ENCODE results near the gene CPT1B.

CPT1B gene

GRCh38 chr22:50584106-50585096 is 6.2 kb upstream of the CPT1B start:
- no peak for DNase-seq

DNA sequence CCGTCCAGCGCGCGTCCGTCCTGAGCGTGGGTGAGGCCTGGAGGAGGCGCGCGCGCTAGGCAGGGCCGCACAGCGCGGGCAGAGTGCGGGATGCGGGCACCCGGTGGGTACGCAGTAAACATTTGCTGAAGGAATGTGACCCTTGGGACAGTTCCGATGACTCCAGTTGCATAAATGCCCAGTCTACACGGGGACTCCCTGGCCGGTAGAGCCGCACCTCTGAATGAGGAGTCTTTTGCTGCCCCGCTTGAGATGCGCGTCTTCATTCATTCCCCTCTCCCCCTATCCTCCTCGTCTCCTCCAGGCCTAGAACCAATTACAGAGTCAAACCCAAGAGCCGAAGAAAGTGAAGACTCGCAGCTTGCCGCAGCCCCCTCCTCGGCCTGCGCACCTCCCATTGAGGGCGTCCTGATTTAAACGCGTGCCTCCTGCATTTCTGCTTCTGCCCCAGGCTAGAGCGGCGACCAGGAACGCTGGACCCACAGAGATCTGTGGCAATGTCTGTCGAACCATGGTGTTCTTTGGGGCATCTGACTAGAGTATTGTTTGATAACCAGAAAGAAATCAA is 5.2 kb upstream of the CPT1B start:
- DNase-seq, result no peak

DNA sequence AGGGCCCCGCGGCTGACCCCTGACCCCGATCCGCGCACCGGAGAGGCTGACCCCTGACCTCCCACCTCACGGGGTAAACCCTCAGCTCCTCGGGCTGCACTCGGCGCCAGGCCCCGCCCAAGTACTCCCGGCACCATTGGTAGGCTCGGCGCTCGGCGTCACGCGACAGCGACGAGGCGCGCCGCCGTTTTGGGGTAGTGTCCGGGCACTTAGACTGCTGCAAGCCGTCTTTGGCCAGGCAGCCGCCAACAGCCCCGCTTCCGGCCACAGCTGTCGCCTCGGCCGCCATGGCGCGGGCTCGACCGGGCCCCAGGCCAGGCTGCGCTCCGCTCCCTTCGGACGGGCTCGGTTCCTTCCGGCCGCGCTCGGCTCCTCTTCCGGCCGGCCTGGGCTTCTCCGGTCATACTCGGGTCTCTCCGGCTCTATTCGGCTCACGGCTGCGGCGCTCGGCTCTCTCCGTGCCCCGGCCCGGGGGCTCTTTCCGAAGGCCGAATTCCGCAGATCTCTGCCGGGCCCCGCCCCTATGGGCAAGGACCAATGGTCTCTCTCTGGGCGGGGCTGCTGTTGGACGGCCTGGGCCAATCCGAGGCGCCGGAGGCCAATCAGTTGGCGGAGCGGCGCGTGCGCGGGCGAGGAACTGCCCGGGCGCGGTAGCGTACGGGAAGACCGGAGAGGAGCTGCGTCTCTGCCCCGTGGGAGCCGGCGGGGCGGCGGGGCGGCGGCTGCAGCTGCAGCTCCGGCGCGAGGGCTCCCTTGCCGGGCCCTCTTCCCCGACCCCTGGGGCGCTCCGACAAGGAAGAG is 4.5 kb upstream of the CPT1B start, which contains the start of gene CHKB:
Gene CHKB, minus strand, starts transcription at position 357 of the 801 bp plus-strand sequence. Its CDS starts 68 bp downstream, at position 289.
- DNase-seq, result peak; percentile 98

DNA sequence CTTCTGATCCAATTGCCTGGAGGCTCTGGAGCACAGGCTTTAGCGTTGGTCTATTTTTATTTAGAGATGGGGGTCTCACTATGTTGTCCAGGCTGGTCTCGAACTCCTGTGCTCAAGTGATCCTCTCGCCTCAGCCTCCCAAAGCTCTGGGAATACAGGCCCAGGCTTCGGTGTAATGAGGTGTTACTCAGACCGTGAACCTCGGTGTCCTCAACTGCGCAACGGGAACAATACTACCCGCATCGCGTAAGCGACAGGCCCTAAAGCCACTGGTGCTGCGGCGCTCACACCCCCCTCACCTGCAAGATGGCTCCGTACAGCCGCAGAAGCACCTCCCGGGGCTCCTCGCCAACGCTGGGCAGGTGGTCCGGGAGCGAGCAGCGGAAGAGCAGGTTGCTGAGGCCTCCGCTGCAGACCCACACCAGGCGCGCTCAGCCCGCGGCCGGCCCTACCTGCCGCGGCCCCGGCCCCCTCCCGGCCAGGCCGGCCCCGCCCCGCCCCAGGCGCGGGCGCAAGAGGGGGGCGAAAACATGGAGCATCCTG is 3.8 kb upstream of the CPT1B start:
- no peak for DNase-seq

GRCh38 chr22:50581031-50581949 is 3.1 kb upstream of the CPT1B start:
- DNase-seq, result no peak

DNA sequence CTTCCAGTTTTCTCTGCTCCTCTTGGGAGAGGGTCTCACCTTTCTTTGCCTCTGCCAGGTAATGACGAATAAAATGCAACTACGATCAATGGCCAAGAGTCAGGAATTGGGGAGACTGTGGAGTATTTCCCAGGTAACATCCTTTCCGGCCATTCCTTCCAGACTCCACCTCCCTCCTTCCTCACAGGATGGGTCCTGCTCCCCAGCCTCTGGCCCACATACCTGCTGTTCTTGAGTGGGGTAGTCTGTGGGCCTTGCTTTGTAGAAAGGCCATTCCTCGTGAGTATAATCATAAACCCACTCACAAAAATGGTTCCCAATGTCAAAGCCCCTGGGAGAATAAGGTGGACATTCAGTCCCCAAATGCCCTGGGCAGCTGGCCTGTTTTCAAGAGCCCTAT is 1.5 kb upstream of the CPT1B start:
- DNase-seq, result no peak

- DNase-seq, result no peak
These were observed 616 bp upstream of the CPT1B start for GRCh38 chr22:50578776-50579310.

GRCh38 chr22:50577697-50577986 is 585 bp downstream of the CPT1B start:
- no peak for DNase-seq

DNA sequence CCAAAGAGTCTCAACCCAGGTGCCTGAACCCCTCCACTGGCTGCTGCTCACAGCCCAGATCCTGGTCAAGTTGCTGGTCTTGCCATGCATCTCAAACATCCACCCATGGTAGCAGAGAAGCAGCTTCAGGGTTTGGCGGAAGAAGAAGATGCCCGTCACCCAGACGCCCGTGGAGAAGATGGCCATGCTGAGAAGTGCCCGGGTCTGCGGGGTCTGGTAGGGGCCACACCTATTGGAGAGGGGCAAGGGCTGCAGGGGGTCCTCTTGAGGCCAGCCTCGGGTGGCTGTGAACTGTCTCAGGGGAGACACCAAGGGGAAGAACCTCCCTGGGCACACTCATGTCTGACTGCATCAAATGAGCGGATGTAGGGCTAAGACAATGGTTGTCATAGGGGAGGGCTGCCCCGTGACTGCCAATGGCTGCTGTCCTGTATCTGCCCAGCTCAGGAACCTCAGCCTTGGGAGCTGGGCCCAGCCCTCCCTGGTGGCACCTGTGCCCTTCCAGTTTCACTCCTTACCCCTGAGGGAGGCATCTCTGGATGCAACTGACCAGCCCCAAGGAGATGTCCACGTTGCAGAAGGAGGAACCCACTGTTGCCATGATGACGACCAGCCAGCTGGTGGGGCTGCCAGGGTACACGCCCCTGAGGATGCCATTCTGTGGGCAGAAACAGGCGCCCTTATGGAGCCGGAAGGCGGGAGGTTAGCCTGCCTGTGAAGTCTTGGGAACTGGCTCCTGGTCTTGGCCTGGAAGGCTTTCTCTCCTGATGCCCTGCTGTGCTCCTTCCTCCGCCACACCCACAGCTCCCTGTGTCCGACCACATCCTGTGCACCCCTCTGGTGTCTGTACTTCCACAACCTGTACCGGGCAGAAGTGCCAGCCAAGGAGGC is 1.2 kb downstream of the CPT1B start:
- DNase-seq, result no peak

DNA sequence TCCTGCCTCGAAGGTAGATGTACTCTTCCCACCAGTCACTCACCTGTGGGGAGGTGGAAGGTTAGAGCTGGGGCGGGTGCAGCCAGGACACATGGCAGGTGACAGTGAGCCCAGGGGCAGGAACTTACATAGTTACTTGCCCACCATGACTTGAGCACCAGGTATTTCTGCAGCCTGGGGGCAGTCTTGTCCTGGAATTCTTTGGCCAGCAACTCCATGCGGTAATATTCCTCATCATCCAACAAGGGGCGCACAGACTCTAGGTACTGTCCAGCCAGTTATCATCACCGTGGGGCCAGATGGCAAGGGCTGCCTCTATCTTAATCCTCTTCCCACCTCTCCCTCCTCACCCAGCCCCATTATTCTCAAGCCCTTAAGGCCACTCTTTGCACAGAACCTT is 2.2 kb downstream of the CPT1B start:
- no peak for DNase-seq

- no peak for DNase-seq
These were observed 2.7 kb downstream of the CPT1B start for GRCh38 chr22:50575426-50575941.

- DNase-seq, result no peak
These were observed 3.9 kb downstream of the CPT1B start for GRCh38 chr22:50574383-50574755.

DNA sequence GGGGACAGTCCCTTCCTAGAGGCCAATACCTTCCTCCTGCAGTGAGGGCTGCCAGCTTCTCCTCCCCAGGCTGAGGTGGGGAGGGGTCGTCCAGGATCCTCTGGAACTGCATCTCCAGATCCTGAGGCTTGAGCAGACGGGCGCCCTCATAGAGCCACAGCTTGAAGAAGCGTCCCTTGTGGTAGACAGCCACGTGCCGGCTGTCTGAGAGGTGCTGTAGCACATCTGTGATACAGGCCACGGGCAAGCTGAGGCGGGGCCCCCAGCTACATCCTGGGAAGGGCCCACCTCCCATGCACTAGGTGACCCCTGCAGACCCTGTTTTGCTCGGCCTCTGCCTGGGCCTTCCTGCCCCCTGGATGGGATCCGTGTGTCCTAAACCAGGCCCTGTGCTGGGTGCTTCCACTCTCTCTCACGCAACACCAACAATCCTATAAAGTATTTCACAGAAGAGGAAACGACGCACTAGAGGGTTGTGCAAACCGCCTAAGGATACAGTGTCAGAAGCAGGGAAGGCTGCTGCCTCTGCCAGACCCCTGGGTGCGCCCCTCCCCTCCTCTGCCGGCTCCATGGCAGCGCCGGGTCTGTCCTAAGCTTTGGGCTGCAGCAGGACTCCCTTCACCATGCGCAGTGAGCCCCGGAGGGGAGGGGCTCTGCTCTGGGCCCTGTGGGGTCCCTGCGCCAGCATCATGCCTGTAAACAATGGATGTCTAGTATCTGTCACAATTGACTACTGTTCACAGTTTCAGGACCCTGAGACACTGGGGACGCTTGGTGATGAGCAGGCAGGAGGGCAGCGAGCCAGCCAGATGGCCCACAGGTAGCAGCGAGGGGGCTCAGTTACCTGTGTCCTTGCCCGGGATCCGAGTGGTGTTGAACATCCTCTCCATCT is 4.5 kb downstream of the CPT1B start:
- DNase-seq, result no peak

- no peak for DNase-seq
These were observed 5.3 kb downstream of the CPT1B start for GRCh38 chr22:50572965-50573364.

- DNase-seq, result no peak
These were observed 6.7 kb downstream of the CPT1B start for GRCh38 chr22:50571264-50572175.

DNA sequence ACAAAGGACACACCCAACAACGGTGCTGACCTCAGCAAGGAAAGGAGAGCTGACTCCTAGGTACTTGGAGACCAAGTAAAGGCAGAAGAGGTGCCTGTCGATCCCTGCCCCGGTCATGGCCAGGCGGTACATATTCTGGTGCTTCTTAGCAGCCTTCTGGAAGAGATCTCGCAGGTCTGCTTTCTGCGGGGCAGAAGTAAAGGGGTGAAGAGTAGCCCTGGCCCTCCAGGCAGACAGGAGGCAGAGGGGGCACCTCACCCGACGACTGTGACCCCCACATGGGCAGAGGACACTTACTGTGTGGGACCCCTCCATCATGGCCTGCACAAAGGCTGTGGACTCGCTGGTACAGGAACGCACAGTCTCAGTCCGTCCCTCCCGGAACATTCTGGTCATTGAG is 7.4 kb downstream of the CPT1B start:
- no peak for DNase-seq

- no peak for DNase-seq
These were observed 8.2 kb downstream of the CPT1B start for GRCh38 chr22:50569896-50570535.

GRCh38 chr22:50569041-50569459 is 9.2 kb downstream of the CPT1B start:
- no peak for DNase-seq

Measured in CD4-positive, alpha-beta T cell treated with Interleukin-17A for 1 hour (primary cell).